ENCODE results near the gene TLR3.

The TLR3 gene

GRCh38 chr4:186024637-186025407 lies 44.1 kb upstream of the TLR3 start:
- Histone ChIP-seq H3K4me3 (ENCODE audit: low read depth in 1 of 2, low read length in 2 of 2) (no peak overlapping the region), H4K20me1 (ENCODE audit: insufficient read depth, low read length) (no peaks in the 10 kb centered on the region), H3K4me1 (ENCODE audit: insufficient read depth, low read length) (no peaks in the 10 kb centered on the region), H3K9ac (ENCODE audit: low read depth, low read length) (no peak overlapping the region), H3K4me2 (ENCODE audit: insufficient read depth, low read length) (no peak overlapping the region), H2AFZ (ENCODE audit: low read depth, low read length) (no peak overlapping the region), H3K27ac (ENCODE audit: low read length) (no peak overlapping the region), H3K79me2 (ENCODE audit: insufficient read depth, low read length) (no peaks in the 10 kb centered on the region), H3K27me3 (ENCODE audit: insufficient read depth, low read length, poor library complexity) (no peaks in the 10 kb centered on the region), H3K9me3 (ENCODE audit: insufficient read depth, low read length, severe bottlenecking) (no peaks in the 10 kb centered on the region), H3K36me3 (ENCODE audit: insufficient read depth, low read length) (no peaks in the 10 kb centered on the region)
- TF ChIP-seq CTCF (IDR thresholded peaks at IDR 0.05; ENCODE audit: borderline replicate concordance, extremely low read depth, low read length, poor library complexity, severe bottlenecking) (no peak), EZH2 (IDR thresholded peaks at IDR 0.05; ENCODE audit: borderline replicate concordance, low read depth, low read length, severe bottlenecking) (no peak)
- DNase-seq (no peak), ATAC-seq (ENCODE audit: insufficient read depth, low read depth) (no peak)

- TF ChIP-seq EZH2 (IDR thresholded peaks at IDR 0.05; ENCODE audit: borderline replicate concordance, low read depth, low read length, severe bottlenecking) (no peak), CTCF (IDR thresholded peaks at IDR 0.05; ENCODE audit: borderline replicate concordance, extremely low read depth, low read length, poor library complexity, severe bottlenecking) (no peak)
- H3K9me3 ChIP-seq (ENCODE audit: insufficient read depth, low read length, severe bottlenecking) = no peaks in the 10 kb centered on the region
Measured at GRCh38 chr4:186025408-186025690, 43.6 kb upstream of the TLR3 start.

GRCh38 chr4:186027405-186027804 lies 41.6 kb upstream of the TLR3 start:
- H3K4me3 ChIP-seq (ENCODE audit: low read depth in 1 of 2, low read length in 2 of 2) = no peak overlapping the region
- no peak for ATAC-seq (ENCODE audit: insufficient read depth, low read depth)
- H3K4me1 ChIP-seq (ENCODE audit: insufficient read depth, low read length) = no peaks in the 10 kb centered on the region
- TF ChIP-seq CTCF (IDR thresholded peaks at IDR 0.05; ENCODE audit: borderline replicate concordance, extremely low read depth, low read length, poor library complexity, severe bottlenecking) (no peak), EZH2 (IDR thresholded peaks at IDR 0.05; ENCODE audit: borderline replicate concordance, low read depth, low read length, severe bottlenecking) (no peak)
- no peak overlapping the region for H3K4me2 ChIP-seq (ENCODE audit: insufficient read depth, low read length)
- no peak overlapping the region for H3K9ac ChIP-seq (ENCODE audit: low read depth, low read length)
- no peaks in the 10 kb centered on the region for H4K20me1 ChIP-seq (ENCODE audit: insufficient read depth, low read length)
- no peaks in the 10 kb centered on the region for H3K79me2 ChIP-seq (ENCODE audit: insufficient read depth, low read length)
- H3K27me3 ChIP-seq (ENCODE audit: insufficient read depth, low read length, poor library complexity) = no peaks in the 10 kb centered on the region
- H2AFZ ChIP-seq (ENCODE audit: low read depth, low read length) = no peak overlapping the region
- no peak for DNase-seq
- no peaks in the 10 kb centered on the region for H3K9me3 ChIP-seq (ENCODE audit: insufficient read depth, low read length, severe bottlenecking)
- no peaks in the 10 kb centered on the region for H3K36me3 ChIP-seq (ENCODE audit: insufficient read depth, low read length)
- no peak overlapping the region for H3K27ac ChIP-seq (ENCODE audit: low read length)

More at GRCh38 chr4:186025408-186025690, 43.6 kb upstream of the TLR3 start:
- DNase-seq (no peak), ATAC-seq (ENCODE audit: insufficient read depth, low read depth) (no peak)
- no peak overlapping the region for H2AFZ ChIP-seq (ENCODE audit: low read depth, low read length)
- H3K9ac ChIP-seq (ENCODE audit: low read depth, low read length) = no peak overlapping the region
- no peak overlapping the region for H3K4me2 ChIP-seq (ENCODE audit: insufficient read depth, low read length)
- H3K79me2 ChIP-seq (ENCODE audit: insufficient read depth, low read length) = no peaks in the 10 kb centered on the region
- no peaks in the 10 kb centered on the region for H3K4me1 ChIP-seq (ENCODE audit: insufficient read depth, low read length)
- H3K36me3 ChIP-seq (ENCODE audit: insufficient read depth, low read length) = no peaks in the 10 kb centered on the region
- no peaks in the 10 kb centered on the region for H3K27me3 ChIP-seq (ENCODE audit: insufficient read depth, low read length, poor library complexity)
- H3K27ac ChIP-seq (ENCODE audit: low read length) = no peak overlapping the region
- H3K4me3 ChIP-seq (ENCODE audit: low read depth in 1 of 2, low read length in 2 of 2) = no peak overlapping the region
- no peaks in the 10 kb centered on the region for H4K20me1 ChIP-seq (ENCODE audit: insufficient read depth, low read length)

All from DND-41 (cell line).